Lung (tissue), 12 donors: Measurements from ENCODE around the gene GPC6. TPM values are rescaled to one million over a fixed set of nuclear protein-coding genes. Genes with fewer than 3 reads are reported as not detected.

Experiments used
- ATAC-seq: fragments of 200-7000 bp; cut with Tn5 transposase; one replicate; pipeline ENCODE4 v1.9.1; 2020; ENCODE audit warnings: moderate number of reproducible peaks; ENCODE audit not compliant: insufficient read depth, low FRiP score
- DNase-seq, 3 donors: peaks; one replicate each; pipeline ENCODE4 v3.0.0-alpha.2; 2013 to 2017
- H3K27ac ChIP-seq, 2 donors: one replicate each; pipeline ENCODE4 v1.5.1; 2013; ENCODE audit warnings: mild to moderate bottlenecking in 2 of 2, moderate library complexity in 2 of 2, control low read depth in 1 of 2, inconsistent platforms in 1 of 2, low read depth in 1 of 2, low read length in 1 of 2
- H3K27me3 ChIP-seq, 3 donors: one replicate each; pipeline ENCODE4 v1.5.1; 2013; ENCODE audit warnings: low read length in 2 of 3; ENCODE audit not compliant: control insufficient read depth in 3 of 3, insufficient read depth in 3 of 3
- H3K36me3 ChIP-seq, 4 donors: one replicate each; pipeline ENCODE4 v1.5.1; 2013; ENCODE audit warnings: low read length in 4 of 4, mild to moderate bottlenecking in 1 of 4, moderate library complexity in 1 of 4; ENCODE audit not compliant: control insufficient read depth in 4 of 4, insufficient read depth in 4 of 4
- H3K4me1 ChIP-seq, 5 donors: one replicate each; pipeline ENCODE4 v1.5.1; 2013; ENCODE audit warnings: low read length in 5 of 5, mild to moderate bottlenecking in 2 of 5, moderate library complexity in 1 of 5; ENCODE audit not compliant: control insufficient read depth in 5 of 5, insufficient read depth in 5 of 5
- H3K4me3 ChIP-seq: one replicate; pipeline ENCODE4 v1.5.1; 2013; ENCODE audit warnings: mild to moderate bottlenecking, control low read depth, moderate library complexity
- H3K9ac ChIP-seq, 2 donors: one replicate each; pipeline ENCODE4 v1.5.1; 2013; ENCODE audit warnings: low read length in 2 of 2, control low read depth in 1 of 2; ENCODE audit not compliant: insufficient read depth in 1 of 2
- H3K9me3 ChIP-seq, 4 donors: one replicate each; pipeline ENCODE4 v1.5.1; 2013; ENCODE audit warnings: low read length in 3 of 4, mild to moderate bottlenecking in 1 of 4, moderate library complexity in 1 of 4; ENCODE audit not compliant: control insufficient read depth in 4 of 4, insufficient read depth in 3 of 4
- CTCF ChIP-seq: IDR thresholded peaks from 2 replicates; pipeline ENCODE4 v1.5.1; 2012; ENCODE audit warnings: mild to moderate bottlenecking; ENCODE audit errors: control extremely low read depth, extremely low read depth
- WGBS, 2 donors: extraction: QIAGEN DNeasy Blood & Tissue Kit; methylation state at CpG; one replicate each; pipeline ENCODE4 v1.1.7; 2013; 5-methylcytosine and 5-hydroxymethylcytosine counted together
- polyA plus RNA-seq, 2 donors: library from polyadenylated mRNA; stranded (reverse); fragments of 200-250 nt; gene quantifications; one replicate each; pipeline ENCODE4 v1.2.1, GENCODE V29; 2013
- total RNA-seq, 2 donors: library from RNA; depleted of rRNA in 1 of 2; stranded (reverse); fragments of >200 nt in 1 of 2; gene quantifications; one replicate each; pipeline ENCODE4 v1.2.1, GENCODE V29; 2014 to 2021
- donor health status: control.
- donor health status: control.
- donor health status: Bipolar disorder and iron deficiency.
- donor health status: healthy.
- donor health status: DM: yes; HTN: yes; CAD: no.

The GPC6 gene
- total and polyA plus RNA-seq, 4 donors: 0.45 to 31.4 (median 4.8) TPM

- no peaks in the 10 kb centered on the region for H3K4me1 ChIP-seq
- TF ChIP-seq CTCF: no peak
- no peak overlapping the region for H3K9ac ChIP-seq
- no peak overlapping the region for H3K4me3 ChIP-seq
- H3K27ac ChIP-seq: no peak overlapping the region
- no peak for DNase-seq
- H3K9me3 ChIP-seq: no peaks in the 10 kb centered on the region
- H3K27me3 ChIP-seq: no peaks in the 10 kb centered on the region
- 80 to 89% methylated on average over 5 of the region's 5 CpGs for WGBS, 2 donors
- H3K36me3 ChIP-seq: no peaks in the 10 kb centered on the region
- ATAC-seq: no peak
These were observed 137.6 kb downstream of the GPC6 start for GRCh38 chr13:93364166-93364565.

DNA sequence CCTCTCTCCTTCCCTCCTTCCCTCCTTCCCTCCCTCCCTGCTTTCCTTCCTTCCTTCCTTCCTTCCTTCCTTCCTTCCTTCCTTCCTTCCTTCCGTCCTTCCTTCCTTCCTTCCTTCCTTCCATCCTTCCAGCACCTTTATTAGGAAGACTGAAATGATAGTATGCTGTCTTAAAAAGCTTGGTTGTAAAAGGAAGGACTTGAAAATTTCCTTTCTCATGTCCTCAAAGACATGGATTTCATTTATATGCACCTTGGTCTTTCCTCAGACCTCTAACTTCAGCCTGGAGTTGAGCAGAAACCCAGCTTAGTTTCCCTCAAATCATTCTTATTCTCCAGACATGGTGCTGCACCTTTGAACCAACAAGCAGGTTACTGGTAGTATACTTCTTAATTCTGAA lies 141.7 kb downstream of the GPC6 start:
- Histone ChIP-seq H3K27me3 (no peaks in the 10 kb centered on the region), H3K36me3 (no peaks in the 10 kb centered on the region), H3K9me3 (no peaks in the 10 kb centered on the region), H3K4me3 (no peak overlapping the region), H3K9ac (no peak overlapping the region), H3K4me1 (peaks cover 0 to 5% (median 0%) of the 10 kb centered on the region in 5 donors), H3K27ac (no peak overlapping the region)
- ATAC-seq (no peak), DNase-seq (no peak)
- WGBS, 2 donors: 100% methylated on average over 1 of the region's 1 CpG; no CpG with 5 or more reads in 1 of the 2 donors
- no peak for TF ChIP-seq CTCF

DNA sequence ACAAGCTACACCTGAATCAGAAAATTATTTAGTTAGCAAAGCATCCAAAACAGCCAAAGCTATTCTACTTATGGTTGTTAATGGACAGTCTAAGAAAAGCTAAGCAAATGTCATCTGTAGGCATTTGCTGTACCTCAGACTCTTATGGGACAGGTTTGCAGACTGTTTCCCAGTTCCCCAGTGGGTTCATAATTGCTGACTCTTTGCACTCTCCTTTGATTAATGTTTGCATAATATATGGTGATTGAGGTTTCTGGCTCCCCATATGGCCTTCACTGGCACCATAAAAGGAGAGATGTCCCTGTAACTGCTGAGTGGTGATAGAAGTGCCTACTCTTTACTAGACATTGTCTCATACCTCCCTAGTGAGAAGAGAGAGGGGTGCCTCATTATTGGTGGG lies 142.1 kb downstream of the GPC6 start:
- H3K4me3 ChIP-seq: no peak overlapping the region
- H3K9ac ChIP-seq: no peak overlapping the region
- no peaks in the 10 kb centered on the region for H3K9me3 ChIP-seq
- H3K36me3 ChIP-seq: no peaks in the 10 kb centered on the region
- ATAC-seq: no peak
- TF ChIP-seq CTCF: no peak
- H3K27me3 ChIP-seq: no peaks in the 10 kb centered on the region
- no peak overlapping the region for H3K27ac ChIP-seq
- peaks cover 0 to 6% (median 0%) of the 10 kb centered on the region in 5 donors for H3K4me1 ChIP-seq
- no peak for DNase-seq

- H3K9me3 ChIP-seq: no peaks in the 10 kb centered on the region
- H3K27me3 ChIP-seq: no peaks in the 10 kb centered on the region
- no peak for DNase-seq
- no peak for ATAC-seq
- TF ChIP-seq CTCF: no peak
- H3K4me1 ChIP-seq: peaks cover 0 to 6% (median 0%) of the 10 kb centered on the region in 5 donors
- 67 to 76% methylated on average over 3 of the region's 3 CpGs for WGBS, 2 donors
- H3K27ac ChIP-seq: no peak overlapping the region
- no peak overlapping the region for H3K4me3 ChIP-seq
- H3K36me3 ChIP-seq: no peaks in the 10 kb centered on the region
- no peak overlapping the region for H3K9ac ChIP-seq
These were observed 146.2 kb downstream of the GPC6 start for GRCh38 chr13:93372856-93373255.
